GM12874 (cell line): ENCODE results near the gene MYL12A.

Experiments
- TF ChIP-seq, protein P1 (sequence below): IDR thresholded peaks from 2 replicates; pipeline ENCODE4 v1.5.1; 2011; ENCODE audit warnings: low read depth, mild to moderate bottlenecking, control low read depth, low read length, moderate library complexity; ENCODE audit not compliant: insufficient read depth

The MYL12A gene

DNA sequence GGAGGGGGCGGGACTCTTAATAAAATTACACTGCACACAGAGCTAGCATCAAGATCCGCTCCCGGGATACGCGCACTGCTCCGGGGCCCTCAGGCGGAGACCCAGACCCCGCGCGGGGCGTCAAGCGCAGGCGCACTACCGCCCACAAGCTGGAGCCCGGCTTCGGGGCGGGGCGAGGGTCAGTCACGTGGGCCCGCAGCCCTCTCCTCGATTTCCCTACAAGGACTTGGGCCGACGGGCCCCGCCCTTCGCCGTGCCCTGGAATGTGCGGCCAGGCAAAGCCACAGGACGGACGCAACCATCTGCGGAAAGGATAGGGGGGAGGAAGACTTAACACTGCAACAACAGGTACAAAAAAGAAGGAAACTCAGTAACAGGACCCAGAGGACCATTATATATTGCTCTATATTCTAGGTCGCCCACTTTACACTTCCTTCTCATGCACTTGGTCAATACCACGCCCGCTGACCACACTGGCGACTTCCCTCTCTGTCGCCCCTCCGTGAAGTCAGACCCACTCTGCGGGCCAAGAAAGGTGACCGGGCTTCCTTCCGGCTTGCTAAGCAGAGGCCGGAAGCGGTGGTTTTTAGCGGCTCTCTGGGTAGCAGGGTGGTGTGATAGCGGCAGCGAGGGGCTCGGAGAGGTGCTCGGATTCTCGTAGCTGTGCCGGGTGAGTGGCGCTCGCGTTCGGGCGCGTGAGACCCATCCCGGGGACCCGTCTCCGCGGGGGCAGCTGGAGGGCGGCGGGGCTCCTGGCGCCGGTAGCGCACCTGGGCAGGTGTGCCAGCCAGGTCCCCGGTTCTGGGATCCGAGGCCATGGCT, at the start of gene MYL12A:
Gene MYL12A, plus strand, starts transcription at position 562 of the 822 bp plus-strand sequence. CDS start 5,447 bp downstream, outside the sequence.
- TF ChIP-seq, protein P1, sequence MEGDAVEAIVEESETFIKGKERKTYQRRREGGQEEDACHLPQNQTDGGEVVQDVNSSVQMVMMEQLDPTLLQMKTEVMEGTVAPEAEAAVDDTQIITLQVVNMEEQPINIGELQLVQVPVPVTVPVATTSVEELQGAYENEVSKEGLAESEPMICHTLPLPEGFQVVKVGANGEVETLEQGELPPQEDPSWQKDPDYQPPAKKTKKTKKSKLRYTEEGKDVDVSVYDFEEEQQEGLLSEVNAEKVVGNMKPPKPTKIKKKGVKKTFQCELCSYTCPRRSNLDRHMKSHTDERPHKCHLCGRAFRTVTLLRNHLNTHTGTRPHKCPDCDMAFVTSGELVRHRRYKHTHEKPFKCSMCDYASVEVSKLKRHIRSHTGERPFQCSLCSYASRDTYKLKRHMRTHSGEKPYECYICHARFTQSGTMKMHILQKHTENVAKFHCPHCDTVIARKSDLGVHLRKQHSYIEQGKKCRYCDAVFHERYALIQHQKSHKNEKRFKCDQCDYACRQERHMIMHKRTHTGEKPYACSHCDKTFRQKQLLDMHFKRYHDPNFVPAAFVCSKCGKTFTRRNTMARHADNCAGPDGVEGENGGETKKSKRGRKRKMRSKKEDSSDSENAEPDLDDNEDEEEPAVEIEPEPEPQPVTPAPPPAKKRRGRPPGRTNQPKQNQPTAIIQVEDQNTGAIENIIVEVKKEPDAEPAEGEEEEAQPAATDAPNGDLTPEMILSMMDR = no peak

DNA sequence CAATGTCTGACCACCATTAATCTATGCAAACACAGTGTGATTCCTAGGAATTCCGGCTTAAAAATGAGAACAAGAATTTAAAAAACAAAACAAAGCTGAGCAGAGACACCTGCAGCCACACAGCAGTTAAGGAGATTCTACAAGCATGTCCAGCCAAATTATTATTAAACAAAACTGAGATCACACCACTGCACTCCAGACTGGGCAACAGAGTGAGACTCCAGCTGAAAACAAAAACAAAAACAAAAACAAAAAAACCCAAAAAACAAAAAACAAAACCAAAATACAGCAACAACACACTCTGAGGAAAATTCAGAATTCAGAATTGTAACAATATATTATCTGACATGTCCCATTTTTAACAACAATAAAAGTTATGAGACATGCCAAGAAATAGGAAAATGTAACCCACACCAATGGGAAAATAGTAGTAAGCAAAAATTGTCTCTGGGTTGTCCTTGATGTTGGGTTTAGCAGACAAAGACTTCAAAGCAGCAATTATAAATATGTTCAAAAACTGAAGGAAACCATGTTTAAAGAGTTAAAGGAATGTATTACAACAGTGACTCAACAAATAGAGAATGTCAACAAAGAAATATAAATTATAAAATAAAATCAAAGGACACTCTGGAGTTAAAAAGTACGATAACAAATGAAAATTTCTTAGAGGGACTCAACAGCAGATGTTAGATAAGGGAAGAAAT, 47.5 kb upstream of the MYL12A start:
- TF ChIP-seq, protein P1 = no peak

DNA sequence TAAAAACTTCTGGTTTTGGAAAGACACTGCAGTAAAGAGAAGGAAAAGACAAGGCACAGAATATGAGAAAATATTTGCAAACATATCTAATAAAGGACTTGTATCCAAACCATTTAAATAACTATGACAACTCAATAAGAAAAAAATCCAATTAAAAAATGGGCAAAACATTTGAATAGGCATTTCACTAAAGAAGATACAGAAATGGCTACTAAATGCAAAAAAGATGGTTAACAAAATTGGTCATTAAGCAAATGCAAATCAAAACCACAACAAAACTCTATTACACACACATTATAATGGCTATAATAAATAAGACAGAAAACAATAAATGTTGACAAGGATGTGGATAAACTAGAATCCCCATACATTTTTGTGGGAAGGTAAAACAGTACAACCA, 42.4 kb upstream of the MYL12A start:
- TF ChIP-seq, protein P1 = no peak

DNA sequence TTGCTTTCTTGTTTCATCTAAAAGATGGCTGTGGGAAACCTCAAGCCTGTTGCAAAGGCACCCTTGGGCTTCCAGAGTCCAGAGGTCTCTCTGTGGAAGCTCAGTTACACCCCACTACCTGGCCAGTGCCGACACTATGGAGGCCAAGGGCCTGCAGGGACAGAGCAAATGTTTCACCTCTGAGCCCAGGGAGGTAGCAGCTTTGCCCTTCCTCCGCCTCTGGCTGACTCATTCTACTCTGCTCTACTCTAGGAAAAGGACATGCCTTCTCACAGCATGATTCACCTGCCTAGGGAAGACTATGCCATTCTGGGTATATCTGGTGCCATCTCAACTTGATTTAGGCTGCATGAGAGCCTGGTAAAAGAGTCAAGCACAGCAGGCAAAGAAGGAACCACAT, 40.0 kb upstream of the MYL12A start:
- TF ChIP-seq, protein P1 = no peak

DNA sequence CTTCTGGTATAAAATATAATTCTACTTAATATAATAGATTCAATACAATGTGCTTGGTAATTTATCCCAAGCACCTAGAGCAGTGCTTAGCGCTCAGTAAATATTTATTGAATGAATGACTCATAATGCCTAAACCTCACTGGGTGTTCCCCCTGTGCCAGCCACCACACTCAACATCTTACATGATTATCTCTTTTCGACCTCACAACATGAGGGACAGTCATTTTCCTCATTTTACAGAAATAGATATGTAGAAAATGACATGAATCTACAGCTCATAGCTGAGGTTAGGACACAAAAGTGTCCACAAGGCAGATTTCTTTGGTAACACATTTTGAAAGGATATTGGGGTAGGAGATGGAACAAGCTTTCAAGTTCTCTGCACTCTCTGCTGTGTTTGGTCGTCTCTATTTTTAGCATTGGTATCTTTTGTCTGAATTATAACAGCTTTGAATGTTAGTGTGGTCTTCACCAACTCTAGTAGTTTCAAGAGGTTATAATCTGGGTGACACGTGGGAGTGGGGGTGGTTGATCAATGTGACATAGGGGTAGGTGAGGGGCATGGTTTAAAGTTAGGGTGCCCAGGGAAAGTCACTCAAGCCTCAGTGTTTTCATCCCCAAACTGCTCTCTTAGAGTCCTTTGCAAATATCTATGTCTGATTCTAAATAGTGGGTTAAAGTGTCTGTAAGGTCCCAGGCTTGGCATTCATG, 37.6 kb upstream of the MYL12A start:
- TF ChIP-seq, protein P1 = no peak

DNA sequence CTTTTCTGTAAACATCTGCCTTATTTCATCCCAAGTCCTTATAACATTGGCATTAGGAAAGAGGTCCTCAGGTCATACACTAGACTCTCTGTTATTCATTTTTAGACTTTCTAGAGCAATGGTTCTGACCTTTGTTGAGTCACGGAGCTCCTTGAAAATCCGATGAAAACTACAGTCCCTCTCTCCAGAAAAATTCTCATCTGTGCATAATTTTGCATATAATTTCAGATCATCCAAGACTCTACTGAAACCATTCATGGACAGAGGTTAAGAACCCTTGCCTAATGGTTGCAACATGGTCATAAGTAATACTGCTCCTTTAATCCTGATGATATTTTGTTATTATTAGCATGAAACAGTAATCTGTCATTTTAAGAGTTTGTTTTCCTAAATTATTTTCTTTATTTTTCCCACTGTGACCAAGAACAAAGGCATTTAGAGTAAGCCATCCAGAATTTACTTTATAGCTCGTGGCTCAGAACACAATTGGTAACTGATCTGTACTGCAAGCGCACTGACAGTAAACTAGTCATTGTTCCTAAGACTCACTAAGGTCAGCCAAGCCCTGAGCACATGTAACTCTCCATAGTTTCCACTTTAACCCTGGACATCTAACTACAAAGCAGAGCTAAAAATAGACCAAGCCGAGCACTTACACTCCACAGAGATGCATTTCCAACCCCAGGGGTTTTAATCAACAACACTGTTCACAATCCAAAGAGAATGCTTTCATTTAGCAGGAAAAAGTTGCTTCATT, 36.2 kb upstream of the MYL12A start:
- TF ChIP-seq, protein P1 = no peak
